AG20443 (cell line): ENCODE results near the gene FANCC.
A peak's percentile ranks its signal among the peaks of the same experiment; 100 is the strongest.
"Not testable (repeated sequence)": the region's sequence is repeated elsewhere in the genome, so short reads cannot be mapped to it uniquely, and the experiment has no call there.

Experiments
- DNase-seq: peaks from one replicate; pipeline ENCODE4 v3.0.0; 2012; ENCODE audit warnings: low spot score, mixed read lengths

The FANCC gene

DNA sequence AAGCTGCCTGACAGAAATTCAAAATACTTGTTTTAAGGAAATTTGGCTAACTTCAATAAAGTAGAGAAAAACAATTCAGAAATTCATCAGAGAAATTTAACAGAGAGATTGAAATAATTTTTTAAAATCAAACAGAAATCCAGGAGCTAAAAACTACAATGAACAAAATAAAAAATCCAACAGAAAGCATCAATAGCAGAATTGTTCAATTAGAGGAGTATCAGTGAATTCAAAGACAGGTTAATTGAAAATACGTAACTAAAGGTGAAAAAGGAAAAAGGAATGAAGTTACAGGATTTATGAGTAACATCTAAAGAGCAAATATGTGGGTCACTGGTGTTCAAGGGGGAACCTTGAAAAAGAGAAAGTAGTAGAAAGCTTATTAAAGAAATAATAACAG lies 36.8 kb downstream of the FANCC start:
- DNase-seq: no peak

DNA sequence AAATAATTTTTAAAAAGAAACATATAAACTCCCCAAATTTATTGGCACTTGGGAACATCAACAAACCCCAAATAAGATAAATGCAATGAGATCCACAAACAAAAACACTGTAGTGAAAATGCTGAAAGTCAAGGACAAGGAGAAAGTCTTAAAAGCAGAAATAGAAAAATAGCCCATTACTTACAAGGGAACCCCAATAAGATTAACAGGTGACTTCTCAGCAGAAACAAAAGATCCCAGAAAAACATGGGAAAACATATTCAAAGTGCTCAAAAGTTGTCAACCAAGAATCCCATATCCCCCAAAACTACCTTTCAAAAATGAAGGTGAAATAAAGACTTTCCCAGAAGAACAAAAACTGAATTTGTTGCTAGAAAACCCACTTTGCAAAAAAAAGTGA lies 40.0 kb downstream of the FANCC start:
- DNase-seq: no peak

DNA sequence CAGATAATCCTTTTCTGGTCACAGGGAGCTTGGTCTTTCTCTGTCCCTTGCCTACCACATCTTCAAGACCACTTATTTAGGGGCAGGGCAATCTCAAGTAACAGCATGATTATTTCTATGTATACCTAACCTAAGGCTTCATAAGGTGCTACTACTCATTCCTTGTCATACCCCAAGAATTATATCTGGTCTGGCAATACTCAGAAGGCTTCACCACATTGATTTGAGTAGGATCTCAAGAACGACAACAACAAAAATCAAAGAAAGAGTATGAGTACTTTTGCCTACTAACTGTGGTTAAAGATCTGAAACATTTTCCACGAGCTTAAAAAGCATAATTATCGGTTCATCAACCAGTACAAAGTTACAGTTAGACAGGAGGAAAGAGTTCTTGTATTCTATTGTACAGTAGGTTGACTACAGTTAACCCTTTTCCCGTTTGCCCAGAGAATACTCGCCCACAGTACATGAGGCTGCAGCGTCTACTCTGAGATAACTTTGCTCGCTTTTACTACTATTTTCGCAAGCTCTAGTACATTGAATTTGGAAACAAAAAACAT lies 41.0 kb downstream of the FANCC start:
- no peak for DNase-seq

DNA sequence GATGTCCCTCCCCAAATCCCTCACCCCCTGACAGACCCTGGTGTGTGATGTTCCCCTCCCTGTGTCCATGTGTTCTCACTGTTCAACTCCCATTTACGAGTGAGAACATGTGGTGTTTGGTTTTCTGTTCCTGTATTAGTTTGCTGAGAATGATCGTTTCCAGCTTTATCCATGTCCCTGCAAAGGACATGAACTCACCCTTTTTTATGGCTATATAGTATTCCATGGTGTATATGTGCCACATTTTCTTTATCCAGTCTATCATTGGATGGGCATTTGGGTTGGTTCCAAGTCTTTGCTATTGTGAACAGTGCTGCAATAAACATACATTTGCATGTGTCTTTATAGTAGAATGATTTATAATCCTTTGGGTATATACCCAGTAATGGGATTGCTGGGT lies 43.3 kb downstream of the FANCC start:
- DNase-seq: not testable (repeated sequence)

DNA sequence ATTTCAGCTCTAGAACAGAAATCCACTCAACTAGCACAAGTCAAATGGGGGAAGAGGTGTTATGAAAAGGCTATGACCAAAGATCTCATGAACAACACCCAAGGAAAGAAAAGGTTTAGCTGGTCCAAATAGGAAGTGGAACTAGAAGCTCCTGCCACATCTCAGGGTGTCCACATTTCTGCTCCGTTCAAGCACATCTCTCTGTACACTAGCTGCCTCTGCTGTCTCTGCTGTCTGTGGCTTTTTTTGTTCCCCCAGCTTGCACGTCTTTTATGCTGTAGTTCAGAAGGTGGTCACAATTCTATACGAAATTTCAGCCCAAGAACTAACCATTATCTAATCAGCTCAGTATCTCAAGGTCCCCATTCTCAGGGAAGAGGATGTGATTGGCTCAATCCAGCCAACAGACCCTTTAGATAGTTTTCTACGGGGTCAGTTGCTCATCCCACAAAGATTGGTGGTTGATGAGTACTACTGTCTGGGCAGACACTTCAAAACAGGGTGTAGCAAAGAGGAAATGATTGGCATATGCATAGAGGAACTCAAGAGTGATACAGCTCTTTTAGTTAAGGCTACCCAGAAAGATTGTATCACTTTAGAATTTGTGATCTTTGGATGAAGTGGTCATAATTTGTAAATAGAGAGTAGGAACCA lies 44.0 kb downstream of the FANCC start:
- no peak for DNase-seq

DNA sequence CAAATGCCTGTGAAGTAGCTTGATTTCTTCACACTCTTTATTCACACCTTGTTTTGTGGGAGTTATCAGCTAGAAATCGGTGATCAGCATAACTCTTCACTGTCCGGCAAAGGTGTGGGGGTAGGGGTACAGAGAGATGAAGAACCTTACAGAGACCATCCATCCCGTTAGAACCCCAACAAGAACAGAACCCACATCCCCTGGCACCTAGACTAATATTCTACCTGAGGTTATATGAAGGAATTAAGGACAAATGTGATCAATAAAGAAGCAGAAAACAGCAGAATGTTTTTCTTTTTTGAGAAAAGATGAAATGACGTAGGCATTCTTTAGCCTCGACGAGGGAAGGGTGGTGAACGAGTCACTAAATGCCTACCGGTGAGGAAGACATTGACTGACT lies 44.7 kb downstream of the FANCC start:
- DNase-seq: no peak

DNA sequence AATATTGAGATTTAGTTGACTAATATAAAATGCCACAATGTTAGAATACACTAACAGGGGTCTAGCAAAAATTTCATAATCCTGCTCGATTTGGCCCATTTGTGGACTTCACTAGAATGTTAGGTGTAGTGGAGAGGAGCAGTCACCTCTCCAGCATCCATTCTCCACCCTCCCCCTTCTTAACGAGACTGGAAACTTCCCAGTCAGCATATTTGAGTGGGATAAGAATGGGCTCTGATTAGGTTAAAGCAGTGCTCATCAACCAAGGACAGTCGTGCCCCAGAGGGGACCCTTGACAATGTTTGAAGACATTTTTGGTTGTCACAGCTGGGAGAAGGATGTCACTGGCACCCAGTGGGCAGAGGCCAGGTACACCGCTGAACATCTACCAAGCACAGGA lies 46.7 kb downstream of the FANCC start:
- DNase-seq: no peak

DNA sequence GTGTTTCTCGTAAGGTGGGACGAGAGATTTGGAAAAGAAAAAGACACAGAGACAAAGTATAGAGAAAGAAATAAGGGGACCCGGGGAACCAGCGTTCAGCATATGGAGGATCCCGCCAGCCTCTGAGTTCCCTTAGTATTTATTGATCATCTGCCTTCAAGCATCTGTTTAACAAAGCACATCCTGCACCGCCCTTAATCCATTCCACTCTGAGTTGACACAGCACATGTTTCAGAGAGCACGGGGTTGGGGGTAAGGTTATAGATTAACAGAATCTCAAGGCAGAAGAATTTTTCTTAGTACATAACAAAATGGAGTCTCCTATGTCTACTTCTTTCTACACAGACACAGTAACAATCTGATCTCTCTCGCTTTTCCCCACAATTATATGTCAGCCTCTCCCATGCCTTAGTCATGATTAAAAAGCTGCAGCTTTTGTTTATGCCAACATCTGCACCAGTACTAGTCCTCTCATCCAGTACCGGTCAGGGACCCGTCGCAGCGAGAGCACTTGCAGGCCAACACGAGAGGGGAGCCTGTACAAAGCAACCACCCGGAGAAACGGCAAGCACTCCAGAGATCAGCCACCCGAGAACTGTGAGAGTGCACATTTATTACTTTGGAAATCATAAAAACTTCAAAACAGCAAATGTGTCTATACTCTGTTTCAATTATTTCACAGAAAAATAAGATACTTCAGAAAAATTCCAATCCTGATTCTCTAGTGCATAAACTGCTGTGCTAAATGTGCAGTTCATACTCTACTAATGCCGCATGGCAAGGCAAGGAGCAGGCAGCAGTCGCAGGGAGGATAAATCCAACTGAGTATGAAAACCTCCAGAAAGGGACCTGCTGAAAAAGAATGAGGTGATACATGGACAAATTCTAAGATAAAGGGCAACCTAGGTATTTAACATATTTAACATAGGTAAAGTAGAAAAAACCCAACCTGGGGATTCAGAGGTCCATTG lies 47.4 kb downstream of the FANCC start:
- DNase-seq: peak; percentile 34

DNA sequence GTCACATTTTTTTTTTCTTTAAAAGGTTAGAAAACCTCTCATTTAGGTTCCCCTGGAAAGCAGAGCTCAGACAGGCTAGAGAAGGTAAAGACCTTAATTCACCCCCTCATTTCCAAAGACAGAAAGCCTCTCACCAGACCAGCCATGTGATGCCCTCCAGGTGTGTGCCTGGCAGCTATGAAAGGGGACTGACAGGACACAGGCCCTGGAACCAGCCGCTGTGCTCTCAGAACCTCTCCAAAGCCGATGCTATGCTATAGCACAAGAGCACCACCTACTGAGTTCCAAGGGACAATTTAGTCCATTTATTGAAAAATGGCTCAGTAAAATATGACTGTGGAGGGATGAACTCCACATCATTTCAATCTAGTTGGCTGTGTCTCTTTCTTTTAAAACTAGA lies 48.8 kb downstream of the FANCC start:
- no peak for DNase-seq

DNA sequence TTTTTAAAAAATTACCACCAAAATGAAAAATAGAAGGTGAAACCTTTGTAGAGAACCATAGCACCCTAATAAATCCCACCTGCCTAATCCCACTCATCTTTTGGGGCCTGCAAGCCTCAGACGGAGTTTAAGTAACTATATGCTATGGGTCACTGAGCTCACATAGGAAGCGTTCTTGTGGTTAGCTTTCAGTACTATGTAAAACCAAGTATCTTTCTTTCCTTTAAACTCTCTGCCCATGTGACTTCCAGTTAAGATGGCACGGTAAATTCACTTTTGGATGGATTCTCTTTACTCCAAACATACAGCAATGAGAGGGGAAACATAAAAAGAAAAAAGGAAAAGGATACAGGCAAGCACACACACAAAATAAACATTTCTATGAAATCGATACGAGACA lies 50.9 kb downstream of the FANCC start:
- no peak for DNase-seq

DNA sequence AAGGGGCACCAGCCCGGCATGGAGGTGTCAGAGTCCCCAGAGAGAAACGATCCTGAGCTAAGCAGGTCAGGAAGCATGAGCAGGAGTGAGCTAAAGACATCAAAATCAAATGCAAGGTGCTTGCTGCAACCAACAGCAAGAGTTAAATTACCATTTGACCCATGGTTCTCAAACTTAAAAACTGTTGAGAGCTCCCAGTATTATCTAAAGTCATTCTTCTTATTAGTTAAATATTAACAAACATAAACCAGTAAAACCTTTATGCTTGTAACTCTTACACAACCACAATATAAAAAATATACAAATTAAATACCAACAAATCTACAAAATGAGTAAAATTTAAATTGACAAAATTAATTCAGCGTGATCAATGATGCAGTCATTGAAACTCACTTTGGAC lies 51.5 kb downstream of the FANCC start:
- DNase-seq: no peak

DNA sequence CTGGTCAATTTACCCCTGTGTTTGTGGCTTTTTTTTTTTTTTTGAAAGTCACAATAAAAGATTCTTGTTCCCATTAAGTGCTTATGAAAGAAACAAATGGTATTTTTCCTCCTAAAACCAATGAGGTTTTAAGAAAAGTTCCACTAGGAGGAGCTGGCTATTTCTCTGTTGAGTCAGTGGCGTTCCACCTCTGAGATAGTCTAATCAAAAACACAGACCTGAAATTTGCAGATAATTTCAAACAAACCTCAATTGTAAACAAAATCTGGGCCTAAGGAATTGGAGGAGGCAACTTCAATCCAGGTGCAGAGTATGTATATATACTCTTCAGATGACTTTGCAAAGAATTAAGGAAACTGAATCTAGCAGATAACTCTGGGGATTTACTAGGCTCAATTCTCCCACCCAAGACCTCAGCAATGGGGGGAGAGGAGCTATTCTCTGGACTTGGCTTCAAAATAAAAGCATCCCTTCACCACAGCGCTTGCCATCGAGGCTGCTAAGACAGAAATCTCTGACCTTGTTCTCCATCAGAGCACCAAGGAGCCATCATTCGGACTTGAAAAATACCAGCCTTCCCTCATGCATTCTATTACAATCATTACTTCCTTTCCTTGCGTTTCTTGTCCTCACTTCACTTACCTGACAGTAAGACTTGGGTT lies 52.4 kb downstream of the FANCC start:
- peak; percentile 40 for DNase-seq

DNA sequence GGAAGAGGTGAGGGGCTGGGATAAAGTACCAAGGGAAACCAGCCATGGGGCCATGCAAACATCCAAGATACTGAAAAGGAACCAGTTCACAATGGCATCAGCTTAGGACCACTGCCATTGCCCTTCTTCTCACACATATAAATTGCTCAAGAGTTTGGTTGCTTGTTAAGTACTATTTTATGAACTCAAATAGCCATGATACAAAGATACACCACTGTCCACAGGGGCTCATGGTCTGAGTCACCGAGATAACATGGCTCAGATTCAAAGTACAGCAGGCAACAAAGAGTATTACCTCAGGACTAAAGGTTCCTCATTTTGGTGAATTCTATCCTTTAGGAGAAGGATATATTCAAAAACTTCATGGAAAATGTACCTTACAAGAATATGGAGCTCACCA lies 55.6 kb downstream of the FANCC start:
- no peak for DNase-seq

DNA sequence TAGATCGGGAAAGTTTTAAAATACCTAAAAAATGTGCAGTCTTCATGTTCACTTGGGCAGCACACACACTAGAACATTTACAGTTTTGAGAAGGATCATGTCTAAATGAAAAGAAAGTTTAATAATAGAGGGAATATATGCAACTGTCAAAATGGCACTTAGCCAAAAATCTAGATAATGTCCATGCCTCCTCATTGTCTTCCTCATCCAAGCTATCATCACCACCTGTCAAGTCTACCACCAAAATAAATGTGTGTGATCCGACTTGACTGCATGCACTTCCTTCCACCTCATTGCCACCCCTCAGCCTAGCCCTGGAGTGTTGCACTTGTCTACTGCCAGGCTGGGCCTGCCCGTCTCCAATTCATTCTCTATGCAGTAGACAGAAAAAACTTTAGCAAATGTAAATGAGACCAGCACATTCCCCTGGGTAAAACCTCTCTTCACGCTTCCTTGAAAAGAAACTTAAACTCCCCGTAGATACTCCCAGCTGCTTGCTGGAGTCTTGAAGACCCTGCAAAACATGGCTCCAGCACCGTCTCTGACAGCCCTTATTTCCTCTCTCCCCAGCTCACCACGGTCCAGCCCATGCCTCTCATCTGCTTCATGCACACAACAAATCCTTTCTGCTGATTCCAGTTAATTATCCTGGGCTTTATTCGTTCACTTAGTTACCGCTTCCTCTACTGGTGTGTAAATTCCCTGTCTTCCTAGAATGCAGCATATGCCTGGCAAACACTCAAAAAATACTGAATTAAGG lies 66.9 kb downstream of the FANCC start:
- DNase-seq: no peak

DNA sequence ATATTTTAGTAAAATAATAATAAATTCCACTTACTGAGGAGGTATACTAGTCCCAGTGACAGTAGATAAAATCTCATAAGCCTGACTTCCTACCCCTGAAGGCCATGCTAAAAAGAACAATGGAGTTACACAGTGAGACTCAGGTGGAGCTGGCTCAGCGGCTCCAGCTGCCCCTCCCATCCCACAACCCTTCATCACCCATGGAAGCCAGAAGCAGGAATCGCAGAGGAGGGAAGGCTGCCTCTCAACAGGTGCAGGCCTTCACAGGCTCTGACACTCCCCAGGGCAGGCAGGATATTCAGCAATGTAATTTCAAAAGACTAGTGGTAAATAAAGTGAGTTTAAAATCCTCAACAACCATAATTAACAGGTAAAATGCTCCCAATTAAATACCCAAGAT lies 67.5 kb downstream of the FANCC start:
- DNase-seq: no peak

DNA sequence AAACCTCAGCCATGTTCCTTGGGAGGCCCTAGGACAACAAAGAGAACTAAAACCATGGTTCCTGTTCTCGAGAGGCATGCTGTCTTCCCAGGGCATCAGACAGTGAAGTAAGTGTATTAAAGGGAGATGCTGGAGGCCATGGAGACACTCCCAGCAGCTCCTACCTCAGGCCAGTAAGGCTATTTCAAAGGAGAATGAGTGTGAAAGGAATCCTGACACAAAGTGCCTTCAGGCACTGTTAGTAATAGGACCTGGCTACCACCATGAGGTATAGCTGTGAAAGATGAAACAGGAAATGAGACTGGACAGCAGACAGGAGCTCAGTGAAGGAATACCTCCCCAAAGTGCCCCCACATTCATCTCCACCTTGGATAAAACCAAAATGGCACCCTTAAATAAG lies 71.0 kb downstream of the FANCC start:
- no peak for DNase-seq

DNA sequence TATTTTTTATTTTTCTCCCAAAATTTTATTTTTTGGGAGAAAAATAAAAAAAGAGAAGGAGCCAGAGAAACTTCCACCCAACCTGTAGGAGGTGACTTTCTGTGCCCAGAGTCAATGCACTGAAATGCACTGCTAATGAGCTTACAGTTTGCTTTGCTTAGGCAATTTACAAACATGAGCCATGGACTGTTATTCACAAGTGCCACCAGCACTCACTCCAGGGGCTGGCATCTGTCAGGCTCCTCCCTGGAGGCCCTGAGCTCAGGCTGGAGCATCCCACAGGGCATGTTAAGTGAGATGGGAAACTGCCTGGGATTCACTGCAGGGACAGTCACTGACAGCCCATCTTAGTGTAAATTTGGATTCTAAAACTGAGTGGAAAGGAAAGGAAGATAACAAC lies 74.9 kb downstream of the FANCC start:
- DNase-seq: no peak

DNA sequence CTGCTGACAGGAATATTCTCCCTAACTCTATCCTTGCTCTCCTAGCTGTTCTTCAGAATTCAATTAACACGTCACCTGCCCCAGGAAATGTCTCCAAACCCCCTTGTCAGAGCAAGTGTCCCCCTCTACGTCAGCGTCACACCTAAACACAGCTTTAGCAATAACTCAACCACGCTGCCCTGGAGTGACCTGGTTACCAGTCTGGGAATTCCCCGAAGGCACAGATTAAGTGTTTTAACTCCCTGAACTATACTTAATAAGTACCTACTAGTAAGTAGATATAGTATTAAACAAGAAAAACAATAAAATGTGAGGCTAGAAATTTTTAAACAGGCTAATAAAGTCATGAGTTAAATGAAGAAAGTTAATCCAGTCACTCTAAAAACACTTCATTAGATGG lies 78.4 kb downstream of the FANCC start:
- no peak for DNase-seq

DNA sequence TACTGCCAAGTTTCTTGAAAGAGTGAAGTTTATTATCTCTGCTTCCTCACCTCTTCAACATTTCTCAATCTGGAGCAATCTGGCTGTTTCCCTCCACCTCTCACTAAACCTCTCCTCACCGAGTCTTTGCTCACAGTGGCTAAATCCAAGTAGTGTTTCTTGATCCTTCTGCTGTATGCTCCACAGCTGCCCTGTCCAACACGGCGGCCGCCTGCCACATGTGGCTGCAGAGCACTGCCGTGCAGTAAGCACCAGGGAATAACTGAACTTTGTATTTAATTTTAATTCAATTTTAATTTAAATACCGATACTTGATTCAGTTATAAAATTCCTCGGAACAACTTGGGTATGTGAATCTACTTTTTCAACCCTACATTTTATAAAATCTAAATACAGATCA lies 80.2 kb downstream of the FANCC start:
- no peak for DNase-seq

DNA sequence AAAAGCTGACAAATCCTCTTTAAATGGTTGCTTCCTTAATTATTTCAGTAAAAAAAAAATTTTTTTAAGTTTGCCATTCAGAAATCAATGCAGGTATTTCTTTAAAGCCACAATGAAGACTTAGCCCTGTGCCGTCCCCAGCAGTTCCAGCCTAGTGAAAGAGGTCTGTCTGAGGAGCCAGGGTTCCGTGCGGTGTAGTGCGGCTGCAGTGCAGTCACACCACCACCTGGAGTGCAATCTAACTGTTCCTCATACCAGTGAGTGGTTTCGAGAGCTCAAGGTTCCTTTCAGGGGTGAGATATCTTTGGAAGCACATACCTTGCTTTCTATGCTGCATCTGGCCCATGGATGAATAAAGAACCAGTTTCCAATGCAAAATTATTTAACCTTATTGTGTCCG lies 87.5 kb downstream of the FANCC start:
- DNase-seq: no peak

DNA sequence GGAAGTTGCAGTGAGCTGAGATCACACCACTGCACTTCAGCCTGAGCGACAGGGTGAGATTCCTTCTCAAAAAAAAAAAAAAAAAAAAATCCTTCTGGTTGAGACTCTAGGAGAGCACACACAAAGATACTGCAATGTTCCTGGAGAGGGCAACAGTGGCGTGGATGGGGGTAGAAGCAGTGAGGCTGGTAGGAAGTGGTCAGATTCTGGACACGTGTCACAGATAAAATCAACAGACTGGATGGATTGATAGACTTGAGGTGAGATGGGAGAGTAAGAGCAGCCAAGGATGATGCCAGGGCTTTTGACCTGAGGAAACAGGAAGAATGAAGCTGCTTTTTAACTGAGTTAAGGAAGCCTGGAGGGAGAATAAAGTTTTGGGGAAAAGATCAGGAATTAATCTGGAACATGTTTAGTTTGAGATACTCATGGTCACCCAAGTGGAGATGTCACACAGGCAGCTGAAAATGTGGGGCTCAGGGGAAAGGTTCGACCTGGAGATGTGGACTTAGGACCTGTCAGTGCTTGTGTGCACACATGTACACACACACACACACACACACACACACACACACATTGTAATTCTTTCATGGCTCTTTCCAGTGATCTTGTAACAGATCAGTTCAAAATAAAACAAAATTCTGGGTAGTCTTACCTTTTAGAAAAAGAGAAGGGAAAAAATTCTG lies 88.1 kb downstream of the FANCC start:
- no peak for DNase-seq
